Measurements from ENCODE around the gene BMP2.
A peak's percentile ranks its signal among the peaks of the same experiment; 100 is the strongest.

The BMP2 gene

DNA sequence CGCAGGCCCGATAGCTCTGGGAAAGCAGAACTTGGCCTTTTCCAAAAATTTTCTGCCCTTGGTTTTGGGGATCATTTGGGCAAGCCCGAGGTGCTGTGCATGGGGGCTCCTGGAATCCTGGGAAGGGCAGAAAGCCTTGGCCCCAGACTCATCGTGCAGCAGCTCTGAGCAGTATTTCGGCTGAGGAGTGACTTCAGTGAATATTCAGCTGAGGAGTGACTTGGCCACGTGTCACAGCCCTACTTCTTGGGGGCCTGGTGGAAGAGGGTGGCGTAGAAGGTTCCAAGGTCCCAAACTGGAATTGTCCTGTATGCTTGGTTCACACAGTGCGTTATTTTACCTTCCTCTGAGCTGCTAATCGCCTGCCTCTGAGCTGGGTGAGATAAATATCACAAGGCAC is 1.1 kb upstream of the BMP2 start:
- Histone ChIP-seq H3K4me3 (no peak overlapping the region), H3K27ac (no peak overlapping the region)

DNA sequence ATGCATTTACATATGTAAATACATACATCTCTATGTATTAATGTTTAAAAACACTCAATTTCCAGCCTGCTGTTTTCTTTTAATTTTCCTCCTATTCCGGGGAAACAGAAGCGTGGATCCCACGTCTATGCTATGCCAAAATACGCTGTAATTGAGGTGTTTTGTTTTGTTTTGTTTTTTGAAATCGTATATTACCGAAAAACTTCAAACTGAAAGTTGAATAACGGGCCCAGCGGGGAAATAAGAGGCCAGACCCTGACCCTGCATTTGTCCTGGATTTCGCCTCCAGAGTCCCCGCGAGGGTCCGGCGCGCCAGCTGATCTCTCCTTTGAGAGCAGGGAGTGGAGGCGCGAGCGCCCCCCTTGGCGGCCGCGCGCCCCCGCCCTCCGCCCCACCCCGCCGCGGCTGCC is 355 bp upstream of the BMP2 start:
- no peak overlapping the region for H3K27ac ChIP-seq
- H3K4me3 ChIP-seq, result peak overlapping the region; percentile 25 to 77 (median 65)

DNA sequence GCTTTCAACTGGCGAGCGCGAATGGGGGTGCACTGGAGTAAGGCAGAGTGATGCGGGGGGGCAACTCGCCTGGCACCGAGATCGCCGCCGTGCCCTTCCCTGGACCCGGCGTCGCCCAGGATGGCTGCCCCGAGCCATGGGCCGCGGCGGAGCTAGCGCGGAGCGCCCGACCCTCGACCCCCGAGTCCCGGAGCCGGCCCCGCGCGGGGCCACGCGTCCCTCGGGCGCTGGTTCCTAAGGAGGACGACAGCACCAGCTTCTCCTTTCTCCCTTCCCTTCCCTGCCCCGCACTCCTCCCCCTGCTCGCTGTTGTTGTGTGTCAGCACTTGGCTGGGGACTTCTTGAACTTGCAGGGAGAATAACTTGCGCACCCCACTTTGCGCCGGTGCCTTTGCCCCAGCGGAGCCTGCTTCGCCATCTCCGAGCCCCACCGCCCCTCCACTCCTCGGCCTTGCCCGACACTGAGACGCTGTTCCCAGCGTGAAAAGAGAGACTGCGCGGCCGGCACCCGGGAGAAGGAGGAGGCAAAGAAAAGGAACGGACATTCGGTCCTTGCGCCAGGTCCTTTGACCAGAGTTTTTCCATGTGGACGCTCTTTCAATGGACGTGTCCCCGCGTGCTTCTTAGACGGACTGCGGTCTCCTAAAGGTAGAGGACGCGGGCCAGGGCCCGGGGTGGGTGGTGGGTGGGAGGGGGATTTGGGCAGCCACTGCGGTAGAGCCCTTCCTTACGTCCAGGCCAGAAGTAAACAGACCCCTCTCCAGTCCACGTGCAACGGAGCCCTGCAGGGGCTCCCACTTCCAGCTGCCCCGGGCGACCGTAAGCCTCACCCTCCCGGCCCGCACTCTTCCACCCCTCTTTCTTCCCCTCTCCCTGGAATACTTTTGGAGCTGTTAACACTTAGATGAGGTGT is 998 bp downstream of the BMP2 start:
- peak overlapping the region in 17 of 21 experiments; percentile 20 to 86 (median 70) for H3K27ac ChIP-seq
- H3K4me3 ChIP-seq, result peak overlapping the region; percentile 54 to 77 (median 66)

DNA sequence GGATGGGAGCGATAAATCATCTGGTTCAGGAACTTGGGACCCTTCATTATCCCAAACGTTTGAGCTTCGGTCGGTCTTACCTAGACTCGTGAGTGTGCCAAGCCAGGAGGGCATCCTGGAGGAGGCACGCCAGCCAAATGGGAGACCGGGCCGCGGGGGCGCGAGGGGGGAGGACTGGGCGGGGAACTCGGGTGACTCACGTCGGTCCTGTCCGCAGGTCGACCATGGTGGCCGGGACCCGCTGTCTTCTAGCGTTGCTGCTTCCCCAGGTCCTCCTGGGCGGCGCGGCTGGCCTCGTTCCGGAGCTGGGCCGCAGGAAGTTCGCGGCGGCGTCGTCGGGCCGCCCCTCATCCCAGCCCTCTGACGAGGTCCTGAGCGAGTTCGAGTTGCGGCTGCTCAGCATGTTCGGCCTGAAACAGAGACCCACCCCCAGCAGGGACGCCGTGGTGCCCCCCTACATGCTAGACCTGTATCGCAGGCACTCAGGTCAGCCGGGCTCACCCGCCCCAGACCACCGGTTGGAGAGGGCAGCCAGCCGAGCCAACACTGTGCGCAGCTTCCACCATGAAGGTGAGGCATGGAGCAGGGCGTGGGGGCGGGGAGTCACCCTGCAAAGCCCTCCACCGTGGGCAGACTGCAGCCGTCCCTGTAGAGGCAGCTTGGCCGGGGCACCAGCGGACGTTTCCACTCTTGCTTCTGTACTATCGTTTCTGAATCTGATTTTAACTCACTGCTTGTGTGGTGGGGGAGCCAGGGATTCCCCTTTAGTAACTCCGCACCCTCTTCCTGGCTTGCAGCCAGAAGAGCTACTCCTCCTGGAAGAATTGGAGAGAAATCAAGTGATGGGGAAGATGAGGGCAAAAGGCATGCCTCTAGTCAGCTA is 2.7 kb downstream of the BMP2 start:
- H3K4me3 ChIP-seq, result peak overlapping the region; percentile 54 to 77 (median 66)
- H3K27ac ChIP-seq, result peak overlapping the region in 4 of 21 experiments; percentile 6 to 51 (median 18)

DNA sequence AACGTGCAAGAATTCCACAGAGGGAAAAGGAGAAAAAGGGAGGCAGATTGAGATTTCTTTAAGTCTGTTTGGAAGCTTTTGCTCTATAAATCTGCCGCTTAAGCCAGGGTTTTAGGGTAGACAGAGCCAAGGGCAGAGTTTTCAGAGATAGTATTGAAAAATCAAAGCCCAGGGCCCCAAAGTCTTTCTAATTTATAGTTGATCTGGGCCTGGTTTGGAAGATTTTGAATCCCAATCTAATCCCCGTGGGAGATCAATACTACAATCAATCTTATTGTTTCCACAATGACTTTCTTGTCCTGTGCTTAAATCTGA is 3.3 kb downstream of the BMP2 start:
- Histone ChIP-seq H3K27ac (no peak overlapping the region), H3K4me3 (peak overlapping the region in 2 of 7 experiments; percentile 73 to 77)

- Histone ChIP-seq H3K4me3 (no peak overlapping the region), H3K27ac (no peak overlapping the region)
Observed at GRCh38 chr20:6780433-6781190, 13.1 kb downstream of the BMP2 start.

DNA sequence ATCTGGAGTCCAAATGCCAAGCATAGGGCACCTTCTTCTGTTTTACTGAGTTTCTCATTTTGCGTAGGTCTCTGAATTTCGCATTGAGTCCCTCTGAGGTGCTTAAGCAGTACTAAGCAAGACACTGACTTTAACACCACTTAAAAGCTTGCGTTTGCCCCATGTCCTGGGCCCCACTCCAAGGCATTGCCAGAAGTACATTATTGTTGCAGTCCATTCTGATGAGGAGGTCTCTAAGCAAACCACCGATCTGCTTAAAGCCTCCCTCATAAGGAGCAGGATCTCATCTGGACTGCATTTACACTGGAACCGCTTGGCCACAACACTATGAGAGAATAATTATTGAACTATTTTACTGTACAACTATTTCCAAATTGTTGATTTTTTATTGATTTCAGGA is 16.3 kb downstream of the BMP2 start:
- peak overlapping the region in 1 of 21 experiments; percentile 6 for H3K27ac ChIP-seq

DNA sequence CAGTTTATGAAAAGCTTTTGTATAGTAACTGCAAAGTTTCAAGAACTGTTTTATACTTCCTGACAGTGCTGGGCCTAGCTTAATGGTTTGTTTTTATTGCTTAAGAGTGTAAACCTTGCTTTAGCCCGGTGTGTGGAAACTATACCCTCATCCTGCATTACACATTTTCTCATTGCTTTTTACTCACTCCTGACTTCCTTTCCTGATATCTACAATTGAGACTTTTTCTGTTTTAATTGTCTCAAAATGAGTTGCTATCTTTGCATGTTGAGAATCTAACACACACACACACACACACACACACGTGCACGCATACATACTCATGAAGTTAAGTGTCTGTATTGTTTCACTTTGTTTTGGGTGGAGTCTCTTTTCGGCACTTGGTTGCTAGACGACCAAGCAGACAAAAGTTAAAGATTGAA is 16.7 kb downstream of the BMP2 start:
- H3K27ac ChIP-seq, result peak overlapping the region in 1 of 21 experiments; percentile 6
- H3K4me3 ChIP-seq, result no peak overlapping the region

More for the DNA sequence above, 16.3 kb downstream of the BMP2 start:
- H3K4me3 ChIP-seq, result no peak overlapping the region

DNA sequence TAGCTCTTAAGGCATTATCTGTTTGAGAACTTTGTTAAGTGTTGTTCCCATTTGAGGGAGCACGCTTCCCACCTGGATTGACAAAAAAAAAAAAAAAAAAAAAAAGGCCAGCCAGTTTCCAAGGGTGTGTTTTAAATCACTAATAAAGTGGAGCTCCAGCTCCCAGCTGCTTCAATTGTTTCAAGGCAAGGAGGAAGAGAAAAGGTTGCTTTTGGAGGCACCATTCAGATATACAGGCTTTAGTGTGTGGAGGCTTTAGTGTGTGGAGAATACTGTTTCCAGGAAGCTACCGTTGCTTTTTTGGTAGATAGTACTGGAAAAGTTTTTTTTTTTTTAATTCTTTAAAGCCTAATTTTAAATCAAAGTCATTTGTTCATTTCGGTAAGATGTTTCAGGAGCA is 17.3 kb downstream of the BMP2 start:
- H3K27ac ChIP-seq, result no peak overlapping the region
- H3K4me3 ChIP-seq, result no peak overlapping the region

DNA sequence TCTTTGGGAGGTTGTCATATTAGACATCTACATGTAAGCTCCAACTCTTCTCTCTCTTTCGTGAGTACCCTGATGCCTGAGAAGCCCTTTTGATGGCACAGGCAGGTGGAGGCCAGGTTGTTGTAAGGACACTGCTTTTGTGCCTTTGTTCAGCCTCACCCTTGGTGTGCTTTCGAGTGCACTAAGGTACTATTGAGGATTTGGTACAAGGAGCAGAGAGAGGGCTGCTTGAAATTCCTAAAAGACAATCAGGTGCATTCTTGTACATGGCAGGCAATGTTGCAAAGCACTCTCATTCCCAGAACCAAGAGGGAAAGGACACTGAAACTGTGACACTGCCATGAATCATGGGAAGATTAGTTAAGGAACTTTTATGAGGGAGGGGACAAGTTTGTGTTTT is 19.1 kb downstream of the BMP2 start:
- H3K4me3 ChIP-seq, result no peak overlapping the region
- no peak overlapping the region for H3K27ac ChIP-seq

DNA sequence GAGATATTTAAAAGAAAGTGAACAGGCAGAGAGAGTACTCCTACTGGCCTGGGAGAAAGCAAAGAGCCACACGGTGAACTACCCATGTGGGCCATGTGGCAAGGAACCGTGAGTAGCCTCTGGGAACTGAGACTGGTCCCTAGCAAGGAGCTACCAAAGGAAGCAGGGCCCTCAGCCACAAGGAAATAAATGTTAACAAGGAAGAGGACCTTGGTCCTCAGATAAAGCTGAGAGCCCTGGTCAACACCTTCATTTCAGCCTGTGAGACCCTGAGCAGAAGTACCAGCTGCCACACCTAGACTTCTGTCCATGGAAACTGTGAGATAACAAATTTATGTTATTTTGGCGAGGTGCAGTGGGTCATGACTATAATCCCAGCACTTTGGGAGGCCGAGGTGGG is 25.3 kb downstream of the BMP2 start:
- H3K4me3 ChIP-seq, result no peak overlapping the region
- no peak overlapping the region for H3K27ac ChIP-seq

- no peak overlapping the region for H3K27ac ChIP-seq
- no peak overlapping the region for H3K4me3 ChIP-seq
Observed at GRCh38 chr20:6802227-6802626, 34.7 kb downstream of the BMP2 start.

- no peak overlapping the region for H3K27ac ChIP-seq
- no peak overlapping the region for H3K4me3 ChIP-seq
Observed at GRCh38 chr20:6806275-6806674, 38.8 kb downstream of the BMP2 start.

- no peak overlapping the region for H3K4me3 ChIP-seq
- no peak overlapping the region for H3K27ac ChIP-seq
Observed at GRCh38 chr20:6811262-6812035, 44.0 kb downstream of the BMP2 start.

DNA sequence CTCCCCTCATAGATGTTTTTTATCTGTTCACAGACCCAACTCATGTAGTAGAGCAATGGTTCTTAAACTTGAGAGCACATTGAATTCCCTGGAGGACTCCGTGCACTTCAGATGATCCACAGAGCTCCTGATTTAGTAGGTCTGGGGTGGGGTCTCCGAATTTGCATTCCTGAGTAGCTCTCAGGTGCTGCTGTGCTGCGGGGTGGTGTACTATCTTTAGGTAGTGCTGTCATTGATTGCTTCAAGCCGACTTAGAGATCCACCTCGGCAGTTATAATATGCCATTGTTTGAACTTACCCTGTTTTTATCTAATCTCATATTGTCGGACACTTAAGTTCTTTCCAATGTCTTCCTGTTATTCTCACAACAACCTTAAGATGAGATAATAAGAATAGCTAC is 45.0 kb downstream of the BMP2 start:
- no peak overlapping the region for H3K4me3 ChIP-seq
- no peak overlapping the region for H3K27ac ChIP-seq

DNA sequence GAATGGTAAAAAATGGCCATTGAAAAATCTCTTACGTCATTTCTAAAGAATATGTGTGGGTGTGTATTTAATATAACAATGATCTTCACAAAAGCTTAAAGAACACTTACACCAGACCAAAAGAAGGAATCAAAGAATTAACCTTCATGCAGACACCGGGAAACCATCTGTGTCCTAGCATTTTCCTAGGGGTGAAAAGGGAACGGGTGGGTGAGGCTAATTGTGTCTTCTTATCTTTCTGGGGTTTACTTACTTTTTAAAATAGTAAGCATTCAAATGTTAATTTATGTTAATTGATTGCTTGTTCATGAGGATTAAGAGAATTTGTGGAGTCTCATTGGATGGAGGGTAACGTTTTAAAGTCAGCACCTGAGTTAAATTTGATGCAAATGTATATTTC is 47.5 kb downstream of the BMP2 start:
- Histone ChIP-seq H3K4me3 (no peak overlapping the region), H3K27ac (no peak overlapping the region)

DNA sequence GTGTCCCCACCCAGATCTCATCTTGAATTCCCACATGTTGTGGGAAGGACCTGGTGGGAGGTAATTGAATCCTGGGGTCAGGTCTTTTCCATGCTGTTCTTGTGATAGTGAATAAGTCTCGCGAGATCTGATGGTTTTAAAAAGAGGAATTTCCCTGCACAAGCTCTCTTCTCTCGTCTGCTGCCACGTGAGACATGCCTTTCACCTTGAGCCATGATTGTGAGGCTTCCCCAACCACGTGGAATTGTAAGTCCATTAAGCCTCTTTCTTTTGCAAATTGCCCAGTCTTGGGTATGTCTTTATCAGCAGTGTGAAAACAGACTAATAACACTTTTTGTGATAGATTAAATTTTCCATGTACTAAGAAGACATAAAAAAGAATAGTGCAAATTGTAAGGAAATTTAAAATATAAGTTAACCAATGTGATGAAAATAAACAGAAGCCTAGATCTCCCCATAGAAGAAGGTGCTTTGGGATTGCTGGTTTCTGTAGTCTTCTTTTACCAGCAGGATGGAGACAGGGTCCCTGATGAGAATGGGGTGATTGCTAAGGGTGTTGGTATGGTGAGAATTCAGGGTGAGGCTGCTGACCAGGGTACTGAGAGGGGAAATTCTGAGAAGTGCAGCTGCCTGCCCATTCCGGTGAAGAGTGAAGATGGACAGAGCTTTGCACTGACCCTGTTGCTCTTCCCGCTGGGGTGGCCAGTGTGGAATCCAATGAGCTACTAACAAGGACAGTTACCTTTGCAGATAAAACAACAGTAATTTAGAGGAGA is 50.7 kb downstream of the BMP2 start:
- no peak overlapping the region for H3K4me3 ChIP-seq

GRCh38 chr20:6819599-6819998 is 52.1 kb downstream of the BMP2 start:
- no peak overlapping the region for H3K4me3 ChIP-seq
- H3K27ac ChIP-seq, result no peak overlapping the region

More for the DNA sequence above, 50.7 kb downstream of the BMP2 start:
- no peak overlapping the region for H3K27ac ChIP-seq

- Histone ChIP-seq H3K27ac (no peak overlapping the region), H3K4me3 (no peak overlapping the region)
Observed at GRCh38 chr20:6824401-6824800, 56.9 kb downstream of the BMP2 start.
